ENCODE results near the gene ZBTB46. TPM values are rescaled to one million over a fixed set of nuclear protein-coding genes. Genes with fewer than 3 reads are reported as not detected.

The ZBTB46 gene
- polyA plus RNA-seq, 1 experiment = 2.0 TPM

GRCh38 chr20:63707558-63708300 is 123.3 kb downstream of the ZBTB46 start, which contains the start of the genes ARFRP1 and ZGPAT:
Gene ARFRP1 (minus strand): TSS chr20:63707976. CDS start chr20:63707091, 885 bp downstream.
Gene ZGPAT (plus strand): TSS chr20:63708039. CDS start chr20:63708581, 542 bp downstream.
- TF ChIP-seq CTCF (IDR thresholded peaks at IDR 0.05; ENCODE audit: low read depth, low read length) = no peak
- peak within 1 kb of the TSS; percentile 81 for H3K4me3 ChIP-seq (ENCODE audit: low read depth, low read length)
- peaks cover 3% of the 10 kb centered on the region; the same call in 1 of the 2 replicates for H3K9me3 ChIP-seq (ENCODE audit: control insufficient read depth, insufficient read depth, low read length)
- DNase-seq (ENCODE audit: low read depth, low spot score) = peak; percentile 16
- ChIA-PET POLR2A (interaction anchor here (0.5 to 2.3 kb wide), 11 partner anchors 9 to 250 kb away, joined by 3 to 15 read pairs (median 3); partner anchors contain the start of genes LIME1, RTEL1, TPD52L2 and UCKL1), CTCF (interaction anchor here (0.5 kb wide), 1 partner anchor 15 kb away, joined by 3 read pairs; no protein-coding TSS in a partner anchor)
- H3K27me3 ChIP-seq (ENCODE audit: control insufficient read depth, insufficient read depth, low read length) = no peaks in the 10 kb centered on the region
- no peak within 1 kb of the TSS for H3K27ac ChIP-seq (ENCODE audit: low read depth, low read length)

- CTCF ChIA-PET = no interaction called here
- Histone ChIP-seq H3K4me3 (ENCODE audit: low read depth, low read length) (peak overlapping the region; percentile 81), H3K27ac (ENCODE audit: low read depth, low read length) (no peak overlapping the region), H3K9me3 (ENCODE audit: control insufficient read depth, insufficient read depth, low read length) (peaks cover 3% of the 10 kb centered on the region; the same call in 1 of the 2 replicates), H3K27me3 (ENCODE audit: control insufficient read depth, insufficient read depth, low read length) (no peaks in the 10 kb centered on the region)
- DNase-seq (ENCODE audit: low read depth, low spot score) = no peak
- peak; percentile 30 for TF ChIP-seq CTCF (IDR thresholded peaks at IDR 0.05; ENCODE audit: low read depth, low read length)
- POLR2A ChIA-PET = interaction anchor here (0.5 to 2.3 kb wide), 7 partner anchors 9 to 250 kb away, joined by 3 to 15 read pairs (median 5); partner anchors contain the start of genes RTEL1, TPD52L2 and UCKL1
Measured at GRCh38 chr20:63706852-63707557, 124.1 kb downstream of the ZBTB46 start.

GRCh38 chr20:63706027-63706695 is 124.9 kb downstream of the ZBTB46 start:
- ChIA-PET CTCF (no interaction called here), POLR2A (no interaction called here)
- Histone ChIP-seq H3K9me3 (ENCODE audit: control insufficient read depth, insufficient read depth, low read length) (peaks cover under 1% of the 10 kb centered on the region; the same call in 1 of the 2 replicates), H3K27ac (ENCODE audit: low read depth, low read length) (no peak overlapping the region), H3K27me3 (ENCODE audit: control insufficient read depth, insufficient read depth, low read length) (no peaks in the 10 kb centered on the region), H3K4me3 (ENCODE audit: low read depth, low read length) (peak overlapping the region; percentile 81)
- DNase-seq (ENCODE audit: low read depth, low spot score) = no peak
- TF ChIP-seq CTCF (IDR thresholded peaks at IDR 0.05; ENCODE audit: low read depth, low read length) = no peak

GRCh38 chr20:63705232-63706026 is 125.6 kb downstream of the ZBTB46 start:
- no peak for DNase-seq (ENCODE audit: low read depth, low spot score)
- Histone ChIP-seq H3K27ac (ENCODE audit: low read depth, low read length) (no peak overlapping the region), H3K27me3 (ENCODE audit: control insufficient read depth, insufficient read depth, low read length) (no peaks in the 10 kb centered on the region), H3K4me3 (ENCODE audit: low read depth, low read length) (no peak overlapping the region), H3K9me3 (ENCODE audit: control insufficient read depth, insufficient read depth, low read length) (no peaks in the 10 kb centered on the region; the same call in 1 of the 2 replicates)
- TF ChIP-seq CTCF (IDR thresholded peaks at IDR 0.05; ENCODE audit: low read depth, low read length) = no peak
- ChIA-PET CTCF (no interaction called here), POLR2A (no interaction called here)
